Transverse colon (tissue), 4 donors: ENCODE measurements around the gene OR4M1. TPM values are rescaled to one million over a fixed set of nuclear protein-coding genes. Genes with fewer than 3 reads are reported as not detected.
"Not testable (repeated sequence)": the region's sequence is repeated elsewhere in the genome, so short reads cannot be mapped to it uniquely, and the experiment has no call there.

Experiments
- DNase-seq: peaks from one replicate; pipeline ENCODE4 v3.0.0-alpha.2; 2019
- H3K27ac ChIP-seq, 4 donors: fragments of 200-600 bp; sonication (generic); 2 replicates each; pipeline ENCODE4 v1.5.1; 2016 to 2018; ENCODE audit warnings: inconsistent platforms in 4 of 4
- H3K27me3 ChIP-seq: fragments of 200-600 bp; sonication (generic); 2 replicates; pipeline ENCODE4 v1.5.1; 2017; ENCODE audit warnings: inconsistent platforms
- H3K36me3 ChIP-seq, 4 donors: fragments of 200-600 bp; sonication (generic); 2 replicates each; pipeline ENCODE4 v1.5.1; 2017 to 2019; ENCODE audit warnings: inconsistent platforms in 4 of 4
- H3K4me1 ChIP-seq, 4 donors: fragments of 200-600 bp; sonication (generic); 2 replicates each; pipeline ENCODE4 v1.5.1; 2017 to 2020; ENCODE audit warnings: inconsistent platforms in 4 of 4
- H3K4me3 ChIP-seq, 4 donors: fragments of 200-600 bp; sonication (generic); 1 replicate in 1 of 4; 2 replicates in 3 of 4; pipeline versions ENCODE4 v1.5.1 to v1.6.1; 2017 to 2019; ENCODE audit warnings: inconsistent platforms in 4 of 4
- H3K9me3 ChIP-seq, 2 donors: fragments of 200-600 bp; sonication (generic); 2 replicates each; pipeline ENCODE4 v1.5.1; 2017 to 2019; ENCODE audit warnings: inconsistent platforms in 2 of 2
- CTCF ChIP-seq, 5 experiments: fragments of 200-600 bp in 3 of 5; fragments of 450-650 bp in 2 of 5; sonication (generic) in 3 of 5; IDR thresholded peaks; 1 replicate in 2 of 5; 2 replicates in 3 of 5; pipeline ENCODE4 v1.5.1; 2016 to 2017; ENCODE audit warnings: antibody characterized with exemption in 5 of 5, inconsistent platforms in 3 of 5, mild to moderate bottlenecking in 2 of 5, moderate library complexity in 1 of 5
- EP300 ChIP-seq: sonication (generic); formaldehyde crosslinking; IDR thresholded peaks from one replicate; pipeline ENCODE4 v1.6.1; 2017; ENCODE audit warnings: antibody characterized with exemption, low read depth
- POLR2A ChIP-seq: fragments of 450-650 bp; IDR thresholded peaks from one replicate; pipeline ENCODE4 v1.6.1; 2016; ENCODE audit warnings: antibody characterized with exemption, mild to moderate bottlenecking, moderate library complexity
- POLR2AphosphoS5 ChIP-seq, 3 donors: sonication (generic); formaldehyde crosslinking; IDR thresholded peaks; one replicate each; pipeline ENCODE4 v1.6.1; 2016; ENCODE audit warnings: antibody characterized with exemption in 3 of 3
- WGBS, 2 donors: methylation state at CpG; one replicate each; pipeline ENCODE4 v1.1.5; 2018; ENCODE audit warnings: low coverage in 1 of 2; 5-methylcytosine and 5-hydroxymethylcytosine counted together
- in situ Hi-C, 4 donors: fragments of 200-750 bp; cut with MboI; loops; one replicate each; pipeline versions ENCODE4 v1.15.0 to v1.15.1; 2017; ENCODE audit warnings: low sequenced_read_pairs in 3 of 4, low pct_ligation_motif_present in 1 of 4, low pct_unique_long_range_greater_than_20kb in 1 of 4
- intact Hi-C: fragments of 100-400 bp; cut with DNase I; formaldehyde crosslinking; loops from one replicate; pipeline ENCODE4 v1.15.1; 2023; ENCODE audit warnings: low total_unique reads
- total RNA-seq, 4 donors: library from RNA; depleted of rRNA; stranded (reverse); fragments of >200 nt; gene quantifications; one replicate each; pipeline ENCODE4 v1.1.0, GENCODE V29; 2016

Gene OR4M1
- total RNA-seq, 4 donors from 2014 or later, result not detected

GRCh38 chr14:19754172-19754571, 19.1 kb upstream of the OR4M1 start:
- no peak overlapping the region for H3K4me3 ChIP-seq
- 31 to 36% methylated on average over 2 of the region's 2 CpGs for WGBS, 2 donors
- in situ Hi-C loops, result no loop called here

GRCh38 chr14:19771491-19771890, 1.8 kb upstream of the OR4M1 start:
- H3K27ac ChIP-seq, H3K4me1 ChIP-seq, H3K36me3 ChIP-seq, H3K9me3 ChIP-seq, in situ Hi-C loops, H3K4me3 ChIP-seq, DNase-seq, H3K27me3 ChIP-seq, intact Hi-C loops: not testable (repeated sequence)
- WGBS, 2 donors, result 44% methylated on average over 3 of the region's 3 CpGs; no CpG with 5 or more reads in 1 of the 2 donors

More at GRCh38 chr14:19754172-19754571, 19.1 kb upstream of the OR4M1 start:
- intact Hi-C loops, result no loop called here
- Histone ChIP-seq H3K27ac (no peak overlapping the region), H3K4me1 (no peaks in the 10 kb centered on the region), H3K9me3 (no peaks in the 10 kb centered on the region), H3K36me3 (no peaks in the 10 kb centered on the region), H3K27me3 (no peaks in the 10 kb centered on the region)
- DNase-seq, result no peak
- no peak for TF ChIP-seq POLR2AphosphoS5 (IDR thresholded peaks at IDR 0.05)
- TF ChIP-seq POLR2A, result no peak
- no peak for TF ChIP-seq CTCF (IDR thresholded peaks at IDR 0.05)
- no peak for TF ChIP-seq EP300

GRCh38 chr14:19771895-19772430, 1.3 kb upstream of the OR4M1 start:
- intact Hi-C loops (no loop called here), in situ Hi-C loops (no loop called here)
- WGBS, 2 donors, result 83 to 100% methylated on average over 1 of the region's 1 CpG
- no peak overlapping the region for H3K27ac ChIP-seq
- H3K27me3 ChIP-seq, result no peaks in the 10 kb centered on the region
- no peak overlapping the region for H3K4me3 ChIP-seq
- peaks cover 0 to 7% of the 10 kb centered on the region in 2 donors for H3K9me3 ChIP-seq
- no peaks in the 10 kb centered on the region for H3K4me1 ChIP-seq
- DNase-seq, result no peak
- TF ChIP-seq EP300, result no peak
- no peaks in the 10 kb centered on the region for H3K36me3 ChIP-seq

GRCh38 chr14:19772454-19772853, 850 bp upstream of the OR4M1 start:
- H3K4me1 ChIP-seq, H3K36me3 ChIP-seq, H3K4me3 ChIP-seq, intact Hi-C loops, H3K27ac ChIP-seq, DNase-seq, H3K9me3 ChIP-seq, in situ Hi-C loops, H3K27me3 ChIP-seq: not testable (repeated sequence)
- WGBS, 2 donors, result 43 to 56% methylated on average over 2 of the region's 2 CpGs

- H3K27me3 ChIP-seq, result no peaks in the 10 kb centered on the region
- TF ChIP-seq CTCF (IDR thresholded peaks at IDR 0.05), result no peak
- no peak for TF ChIP-seq POLR2A
- TF ChIP-seq EP300, result no peak
- 45 to 73% methylated on average over 1 of the region's 1 CpG for WGBS, 2 donors
- H3K27ac ChIP-seq, result no peak overlapping the region
- in situ Hi-C loops (no loop called here), intact Hi-C loops (no loop called here)
- no peaks in the 10 kb centered on the region for H3K36me3 ChIP-seq
- H3K9me3 ChIP-seq, result peaks cover 0 to 7% of the 10 kb centered on the region in 2 donors
- H3K4me3 ChIP-seq, result no peak overlapping the region
- H3K4me1 ChIP-seq, result no peaks in the 10 kb centered on the region
- DNase-seq, result no peak
Measured at GRCh38 chr14:19775587-19775986, 2.3 kb downstream of the OR4M1 start.

GRCh38 chr14:19785848-19786247, 12.5 kb downstream of the OR4M1 start:
- DNase-seq, intact Hi-C loops, H3K36me3 ChIP-seq, H3K27ac ChIP-seq, H3K4me3 ChIP-seq, H3K27me3 ChIP-seq, in situ Hi-C loops, H3K4me1 ChIP-seq: not testable (repeated sequence)
- WGBS, 2 donors, result 74 to 83% methylated on average over 11 to 16 of the region's 16 CpGs
- peaks cover 0 to 20% of the 10 kb centered on the region in 2 donors for H3K9me3 ChIP-seq

GRCh38 chr14:19787318-19787717, 14.0 kb downstream of the OR4M1 start:
- peaks cover 0 to 19% of the 10 kb centered on the region in 2 donors for H3K9me3 ChIP-seq
- intact Hi-C loops, result not testable (repeated sequence)

GRCh38 chr14:19788150-19788549, 14.8 kb downstream of the OR4M1 start:
- H3K4me1 ChIP-seq, DNase-seq, H3K27ac ChIP-seq, H3K27me3 ChIP-seq, H3K4me3 ChIP-seq, H3K36me3 ChIP-seq, intact Hi-C loops, in situ Hi-C loops: not testable (repeated sequence)
- peaks cover 0 to 12% of the 10 kb centered on the region in 2 donors for H3K9me3 ChIP-seq
- 70 to 79% methylated on average over 5 to 7 of the region's 7 CpGs for WGBS, 2 donors

More at GRCh38 chr14:19787318-19787717, 14.0 kb downstream of the OR4M1 start:
- WGBS, 2 donors, result 69 to 90% methylated on average over 3 to 6 of the region's 6 CpGs
- H3K36me3 ChIP-seq, H3K27me3 ChIP-seq, DNase-seq, H3K27ac ChIP-seq, H3K4me1 ChIP-seq, in situ Hi-C loops, H3K4me3 ChIP-seq: not testable (repeated sequence)
